Breast epithelium (tissue), 3 donors: ENCODE data around the gene INCA1.

ENCODE experiments used
- POLR2AphosphoS5 ChIP-seq, 3 donors: sonication (generic); formaldehyde crosslinking; IDR thresholded peaks; one replicate each; pipeline ENCODE4 v1.6.1; 2017; ENCODE audit warnings: antibody characterized with exemption in 3 of 3
- TF ChIP-seq, protein P1 (sequence below), 3 donors: fragments of 450-650 bp; IDR thresholded peaks; one replicate each; pipeline ENCODE4 v1.5.1; 2016 to 2017; ENCODE audit warnings: antibody characterized with exemption in 3 of 3, mild to moderate bottlenecking in 3 of 3, moderate library complexity in 3 of 3

DNA sequence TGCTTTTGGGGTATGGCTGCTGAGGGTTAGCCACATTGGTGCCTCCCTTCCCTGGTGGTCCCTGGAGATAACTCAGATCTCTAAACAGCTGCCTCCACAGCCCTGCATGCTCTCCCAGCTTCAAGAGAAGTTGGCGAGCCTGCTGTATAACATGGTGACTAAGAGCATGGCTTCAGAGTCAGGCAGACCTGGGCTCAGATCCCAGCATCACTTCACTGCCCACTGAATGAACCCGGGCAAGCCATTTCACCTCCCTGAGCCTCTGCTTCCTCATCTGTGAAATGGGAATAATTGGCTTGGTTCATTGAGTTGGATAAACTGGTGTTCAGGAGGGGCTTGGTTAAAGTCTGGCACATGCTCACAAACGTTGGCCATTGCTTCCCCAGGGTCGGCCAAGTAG, 17.0 kb upstream of the INCA1 start:
- TF ChIP-seq, protein P1, sequence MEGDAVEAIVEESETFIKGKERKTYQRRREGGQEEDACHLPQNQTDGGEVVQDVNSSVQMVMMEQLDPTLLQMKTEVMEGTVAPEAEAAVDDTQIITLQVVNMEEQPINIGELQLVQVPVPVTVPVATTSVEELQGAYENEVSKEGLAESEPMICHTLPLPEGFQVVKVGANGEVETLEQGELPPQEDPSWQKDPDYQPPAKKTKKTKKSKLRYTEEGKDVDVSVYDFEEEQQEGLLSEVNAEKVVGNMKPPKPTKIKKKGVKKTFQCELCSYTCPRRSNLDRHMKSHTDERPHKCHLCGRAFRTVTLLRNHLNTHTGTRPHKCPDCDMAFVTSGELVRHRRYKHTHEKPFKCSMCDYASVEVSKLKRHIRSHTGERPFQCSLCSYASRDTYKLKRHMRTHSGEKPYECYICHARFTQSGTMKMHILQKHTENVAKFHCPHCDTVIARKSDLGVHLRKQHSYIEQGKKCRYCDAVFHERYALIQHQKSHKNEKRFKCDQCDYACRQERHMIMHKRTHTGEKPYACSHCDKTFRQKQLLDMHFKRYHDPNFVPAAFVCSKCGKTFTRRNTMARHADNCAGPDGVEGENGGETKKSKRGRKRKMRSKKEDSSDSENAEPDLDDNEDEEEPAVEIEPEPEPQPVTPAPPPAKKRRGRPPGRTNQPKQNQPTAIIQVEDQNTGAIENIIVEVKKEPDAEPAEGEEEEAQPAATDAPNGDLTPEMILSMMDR (IDR thresholded peaks at IDR 0.05): no peak
- no peak for TF ChIP-seq POLR2AphosphoS5 (IDR thresholded peaks at IDR 0.05)
